Peyer's patch (tissue), 4 donors: ENCODE measurements around the gene C10orf105. TPM values are rescaled to one million over a fixed set of nuclear protein-coding genes. Genes with fewer than 3 reads are reported as not detected.
A peak's percentile ranks its signal among the peaks of the same experiment; 100 is the strongest.

ENCODE experiments used
- DNase-seq, 3 donors: peaks; one replicate each; pipeline ENCODE4 v3.0.0-alpha.2; 2017 to 2019
- H3K27ac ChIP-seq, 4 donors: fragments of 200-600 bp; sonication (generic); one replicate each; pipeline ENCODE4 v1.5.1; 2016 to 2019
- H3K27me3 ChIP-seq, 2 donors: fragments of 200-600 bp; sonication (generic); one replicate each; pipeline ENCODE4 v1.5.1; 2019
- H3K36me3 ChIP-seq, 3 donors: fragments of 200-600 bp; sonication (generic); one replicate each; pipeline ENCODE4 v1.5.1; 2016 to 2019
- H3K4me1 ChIP-seq, 4 donors: fragments of 200-600 bp; sonication (generic); one replicate each; pipeline ENCODE4 v1.5.1; 2016 to 2019
- H3K4me3 ChIP-seq, 4 donors: fragments of 200-600 bp; sonication (generic); 1 replicate in 3 of 4; 2 replicates in 1 of 4; pipeline ENCODE4 v1.5.1; 2016 to 2019; ENCODE audit warnings: mild to moderate bottlenecking in 1 of 4
- H3K9me3 ChIP-seq, 4 donors: fragments of 200-600 bp; sonication (generic); one replicate each; pipeline ENCODE4 v1.5.1; 2016 to 2019; ENCODE audit warnings: mild to moderate bottlenecking in 1 of 4
- CTCF ChIP-seq, 6 experiments: fragments of 450-650 bp in 4 of 6; fragments of 200-600 bp in 2 of 6; sonication (generic) in 1 of 6; IDR thresholded peaks; one replicate each; pipeline ENCODE4 v1.5.1; 2017 to 2019; ENCODE audit warnings: antibody characterized with exemption in 6 of 6, mild to moderate bottlenecking in 3 of 6, moderate library complexity in 1 of 6
- POLR2A ChIP-seq, 2 donors: fragments of 450-650 bp; IDR thresholded peaks; one replicate each; pipeline ENCODE4 v1.5.1; 2017; ENCODE audit warnings: antibody characterized with exemption in 2 of 2, mild to moderate bottlenecking in 2 of 2, moderate library complexity in 2 of 2
- total RNA-seq, 4 donors: library from RNA; depleted of rRNA; stranded (reverse); fragments of >200 nt; gene quantifications; one replicate each; pipeline ENCODE4 v1.1.0, GENCODE V29; 2016

Gene C10orf105
- total RNA-seq, 4 donors from 2014 or later: 0.27 TPM; not detected in 3

GRCh38 chr10:71675295-71675970, 44.1 kb downstream of the C10orf105 start:
- H3K27ac ChIP-seq: no peak overlapping the region
- no peak for DNase-seq
- TF ChIP-seq POLR2A (IDR thresholded peaks at IDR 0.05) (no peak), CTCF (IDR thresholded peaks at IDR 0.05) (no peak)

GRCh38 chr10:71671994-71672946, 47.3 kb downstream of the C10orf105 start:
- no peaks in the 10 kb centered on the region for H3K9me3 ChIP-seq
- peaks cover 0 to 5% (median 0%) of the 10 kb centered on the region in 4 donors for H3K4me1 ChIP-seq
- no peaks in the 10 kb centered on the region for H3K27me3 ChIP-seq
- no peak overlapping the region for H3K4me3 ChIP-seq
- H3K36me3 ChIP-seq: no peaks in the 10 kb centered on the region
- DNase-seq: no peak
- no peak for TF ChIP-seq POLR2A (IDR thresholded peaks at IDR 0.05)
- TF ChIP-seq CTCF (IDR thresholded peaks at IDR 0.05): no peak
- no peak overlapping the region for H3K27ac ChIP-seq

More at GRCh38 chr10:71675295-71675970, 44.1 kb downstream of the C10orf105 start:
- Histone ChIP-seq H3K27me3 (no peaks in the 10 kb centered on the region), H3K36me3 (no peaks in the 10 kb centered on the region), H3K9me3 (no peaks in the 10 kb centered on the region), H3K4me3 (no peak overlapping the region), H3K4me1 (no peaks in the 10 kb centered on the region)

- TF ChIP-seq CTCF (IDR thresholded peaks at IDR 0.05) (no peak), POLR2A (IDR thresholded peaks at IDR 0.05) (no peak)
- Histone ChIP-seq H3K4me1 (peaks cover 0 to 5% (median 3%) of the 10 kb centered on the region in 4 donors), H3K27me3 (no peaks in the 10 kb centered on the region)
Observed at GRCh38 chr10:71667387-71667752, 52.2 kb downstream of the C10orf105 start.

GRCh38 chr10:71666639-71667386, 52.8 kb downstream of the C10orf105 start:
- no peaks in the 10 kb centered on the region for H3K27me3 ChIP-seq
- H3K36me3 ChIP-seq: no peaks in the 10 kb centered on the region
- H3K4me3 ChIP-seq: no peak overlapping the region
- TF ChIP-seq CTCF (IDR thresholded peaks at IDR 0.05) (no peak), POLR2A (IDR thresholded peaks at IDR 0.05) (no peak)
- H3K4me1 ChIP-seq: peaks cover 0 to 8% (median 6%) of the 10 kb centered on the region in 4 donors
- DNase-seq: peak in 1 of 3 donors; percentile 18
- H3K9me3 ChIP-seq: no peaks in the 10 kb centered on the region
- no peak overlapping the region for H3K27ac ChIP-seq

More at GRCh38 chr10:71667387-71667752, 52.2 kb downstream of the C10orf105 start:
- H3K4me3 ChIP-seq: no peak overlapping the region
- DNase-seq: peak in 1 of 3 donors; percentile 27
- H3K36me3 ChIP-seq: no peaks in the 10 kb centered on the region
- no peak overlapping the region for H3K27ac ChIP-seq
- no peaks in the 10 kb centered on the region for H3K9me3 ChIP-seq

- Histone ChIP-seq H3K9me3 (no peaks in the 10 kb centered on the region), H3K36me3 (no peaks in the 10 kb centered on the region), H3K27ac (no peak overlapping the region), H3K4me1 (peaks cover 0 to 12% (median 6%) of the 10 kb centered on the region in 4 donors), H3K27me3 (no peaks in the 10 kb centered on the region), H3K4me3 (no peak overlapping the region)
- TF ChIP-seq CTCF (IDR thresholded peaks at IDR 0.05) (no peak), POLR2A (IDR thresholded peaks at IDR 0.05) (no peak)
- DNase-seq: no peak
Observed at GRCh38 chr10:71665456-71665855, 54.1 kb downstream of the C10orf105 start.
